Gastroesophageal sphincter (tissue), 3 donors: Measurements from ENCODE around the gene PTPRD.

ENCODE experiments used
- CTCF ChIP-seq, 4 experiments: fragments of 200-600 bp in 2 of 4; fragments of 450-650 bp in 2 of 4; sonication (generic) in 1 of 4; IDR thresholded peaks; one replicate each; pipeline ENCODE4 v1.5.1; 2017 to 2019; ENCODE audit warnings: antibody characterized with exemption in 4 of 4, mild to moderate bottlenecking in 2 of 4, moderate library complexity in 2 of 4
- POLR2A ChIP-seq, 2 donors: fragments of 450-650 bp; IDR thresholded peaks; one replicate each; pipeline ENCODE4 v1.6.1; 2017; ENCODE audit warnings: antibody characterized with exemption in 2 of 2, mild to moderate bottlenecking in 2 of 2, moderate library complexity in 1 of 2
- POLR2AphosphoS5 ChIP-seq: sonication (generic); formaldehyde crosslinking; IDR thresholded peaks from one replicate; pipeline ENCODE4 v1.6.1; 2017; ENCODE audit warnings: antibody characterized with exemption

- no peak for TF ChIP-seq CTCF (IDR thresholded peaks at IDR 0.05)
- no peak for TF ChIP-seq POLR2AphosphoS5
- no peak for TF ChIP-seq POLR2A (IDR thresholded peaks at IDR 0.05)
These were observed 2324.8 kb downstream of the PTPRD start for GRCh38 chr9:8287970-8288369.
